C4-2B (cell line): Measurements from ENCODE around the gene FAXC.

Source experiments
- ZFX ChIP-seq: fragments of 450-650 bp; IDR thresholded peaks from 2 replicates; pipeline ENCODE4 v1.6.1; 2017
- TF ChIP-seq, protein P1 (sequence below): fragments of 450-650 bp; conservative IDR thresholded peaks from 2 replicates; pipeline ENCODE4 v1.5.1; 2017; ENCODE audit warnings: mild to moderate bottlenecking

DNA sequence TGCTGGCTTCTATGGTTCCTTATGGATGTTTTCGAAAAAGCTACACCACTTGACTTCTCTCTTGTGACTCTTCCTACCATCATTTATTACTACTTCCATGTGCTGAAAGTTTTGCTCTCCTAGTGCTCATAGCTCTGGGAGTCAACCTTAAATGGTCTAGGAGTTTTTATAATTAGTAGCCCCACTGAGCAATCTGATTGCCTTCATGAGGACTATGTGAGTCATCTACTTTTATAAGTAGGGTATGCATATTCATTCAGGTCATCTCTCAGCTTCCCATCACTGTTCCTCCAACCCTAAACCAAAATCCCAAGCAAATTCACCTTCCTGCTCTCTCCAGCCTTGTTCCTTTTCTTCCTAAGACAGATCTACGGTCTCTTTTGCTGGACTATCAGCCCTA is 17.4 kb upstream of the FAXC start:
- TF ChIP-seq, protein P1, sequence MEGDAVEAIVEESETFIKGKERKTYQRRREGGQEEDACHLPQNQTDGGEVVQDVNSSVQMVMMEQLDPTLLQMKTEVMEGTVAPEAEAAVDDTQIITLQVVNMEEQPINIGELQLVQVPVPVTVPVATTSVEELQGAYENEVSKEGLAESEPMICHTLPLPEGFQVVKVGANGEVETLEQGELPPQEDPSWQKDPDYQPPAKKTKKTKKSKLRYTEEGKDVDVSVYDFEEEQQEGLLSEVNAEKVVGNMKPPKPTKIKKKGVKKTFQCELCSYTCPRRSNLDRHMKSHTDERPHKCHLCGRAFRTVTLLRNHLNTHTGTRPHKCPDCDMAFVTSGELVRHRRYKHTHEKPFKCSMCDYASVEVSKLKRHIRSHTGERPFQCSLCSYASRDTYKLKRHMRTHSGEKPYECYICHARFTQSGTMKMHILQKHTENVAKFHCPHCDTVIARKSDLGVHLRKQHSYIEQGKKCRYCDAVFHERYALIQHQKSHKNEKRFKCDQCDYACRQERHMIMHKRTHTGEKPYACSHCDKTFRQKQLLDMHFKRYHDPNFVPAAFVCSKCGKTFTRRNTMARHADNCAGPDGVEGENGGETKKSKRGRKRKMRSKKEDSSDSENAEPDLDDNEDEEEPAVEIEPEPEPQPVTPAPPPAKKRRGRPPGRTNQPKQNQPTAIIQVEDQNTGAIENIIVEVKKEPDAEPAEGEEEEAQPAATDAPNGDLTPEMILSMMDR: no peak
- TF ChIP-seq ZFX: no peak
